Measurements from ENCODE around the gene DPF3.
"Not testable (repeated sequence)": the region's sequence is repeated elsewhere in the genome, so short reads cannot be mapped to it uniquely, and the experiment has no call there.

The DPF3 gene

GRCh38 chr14:72880820-72881219, 13.1 kb downstream of the DPF3 start:
- DNase-seq (ENCODE audit: low spot score) = no peak

- DNase-seq (ENCODE audit: low spot score) = no peak
Observed at GRCh38 chr14:72880164-72880563, 13.7 kb downstream of the DPF3 start.

- DNase-seq (ENCODE audit: low spot score) = no peak
Observed at GRCh38 chr14:72879431-72879830, 14.5 kb downstream of the DPF3 start.

GRCh38 chr14:72878746-72879145, 15.2 kb downstream of the DPF3 start:
- no peak for DNase-seq (ENCODE audit: low spot score)

- DNase-seq (ENCODE audit: low spot score) = no peak
Observed at GRCh38 chr14:72876710-72877063, 17.2 kb downstream of the DPF3 start.

- no peak for DNase-seq (ENCODE audit: low spot score)
Observed at GRCh38 chr14:72876005-72876709, 17.7 kb downstream of the DPF3 start.

- DNase-seq (ENCODE audit: low spot score) = not testable (repeated sequence)
Observed at GRCh38 chr14:72870878-72871277, 23.0 kb downstream of the DPF3 start.

- DNase-seq (ENCODE audit: low spot score) = no peak
Observed at GRCh38 chr14:72869407-72870329, 24.2 kb downstream of the DPF3 start.

GRCh38 chr14:72868500-72868899, 25.4 kb downstream of the DPF3 start:
- no peak for DNase-seq (ENCODE audit: low spot score)

GRCh38 chr14:72864712-72865365, 29.1 kb downstream of the DPF3 start:
- DNase-seq (ENCODE audit: low spot score) = no peak

- no peak for DNase-seq (ENCODE audit: low spot score)
Observed at GRCh38 chr14:72863216-72864006, 30.5 kb downstream of the DPF3 start.

GRCh38 chr14:72856530-72857266, 37.2 kb downstream of the DPF3 start:
- no peak for DNase-seq (ENCODE audit: low spot score)

GRCh38 chr14:72855913-72856312, 38.0 kb downstream of the DPF3 start:
- DNase-seq (ENCODE audit: low spot score) = no peak

GRCh38 chr14:72852194-72852593, 41.7 kb downstream of the DPF3 start:
- DNase-seq (ENCODE audit: low spot score) = no peak

- DNase-seq (ENCODE audit: low spot score) = no peak
Observed at GRCh38 chr14:72851635-72852034, 42.3 kb downstream of the DPF3 start.

- DNase-seq (ENCODE audit: low spot score) = no peak
Observed at GRCh38 chr14:72850360-72850759, 43.5 kb downstream of the DPF3 start.

GRCh38 chr14:72849222-72849621, 44.7 kb downstream of the DPF3 start:
- no peak for DNase-seq (ENCODE audit: low spot score)

GRCh38 chr14:72847721-72848120, 46.2 kb downstream of the DPF3 start:
- no peak for DNase-seq (ENCODE audit: low spot score)

- no peak for DNase-seq (ENCODE audit: low spot score)
Observed at GRCh38 chr14:72845683-72846082, 48.2 kb downstream of the DPF3 start.

- DNase-seq (ENCODE audit: low spot score) = no peak
Observed at GRCh38 chr14:72845196-72845595, 48.7 kb downstream of the DPF3 start.

- DNase-seq (ENCODE audit: low spot score) = no peak
Observed at GRCh38 chr14:72844524-72844923, 49.4 kb downstream of the DPF3 start.

Measured in kidney capillary endothelial cell (primary cell).